ENCODE data around the gene BLOC1S5. TPM values are rescaled to one million over a fixed set of nuclear protein-coding genes. Genes with fewer than 3 reads are reported as not detected.

Gene BLOC1S5
- total and polyA plus RNA-seq, 2 of the 13 experiments (the other 11 are each of a cell fraction or from before 2014, with no cell fraction given), result 10.5 to 41.5 TPM

DNA sequence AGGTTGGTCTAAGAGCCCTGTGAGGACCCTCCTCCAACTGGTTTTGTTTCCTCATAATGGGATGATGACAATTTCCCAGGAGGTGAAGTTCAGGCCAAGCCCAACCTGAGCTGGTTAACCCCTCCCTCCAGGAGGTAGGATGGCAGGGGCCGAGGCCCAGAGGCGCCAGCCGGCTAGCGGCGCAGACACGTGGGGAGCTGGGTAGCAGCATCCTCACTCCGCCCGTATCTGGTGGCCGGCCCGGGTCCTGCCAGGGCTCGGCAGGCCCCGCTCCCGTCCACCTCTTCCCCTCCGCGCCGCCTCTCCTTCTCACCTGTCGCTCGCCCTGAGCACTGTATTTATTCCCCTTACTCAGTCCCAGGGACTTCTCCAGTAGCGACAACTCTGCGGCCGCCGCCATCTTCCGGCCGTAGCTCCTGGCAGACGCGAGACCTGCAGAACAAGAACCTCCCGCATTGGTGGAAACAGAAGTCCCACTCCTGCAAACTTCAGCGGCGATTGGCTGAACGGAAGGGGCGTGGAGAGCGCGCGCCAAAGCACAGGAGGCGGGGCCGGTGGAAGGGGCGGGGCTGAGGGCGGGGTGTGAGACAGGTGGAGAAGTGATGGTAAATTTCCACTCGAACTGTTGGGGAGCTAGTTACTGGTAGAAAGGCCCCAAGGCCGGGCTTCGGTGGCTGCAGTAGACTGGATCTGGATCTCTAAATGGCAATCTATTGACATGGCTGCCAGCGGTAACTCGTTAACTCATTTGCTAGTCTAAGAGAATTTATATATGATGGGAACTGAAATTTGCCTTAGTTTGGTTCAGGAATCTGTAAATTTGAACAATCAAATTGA lies 38.2 kb upstream of the BLOC1S5 start, which contains the start of gene EEF1E1 (continued):
- TF ChIP-seq, protein P1, sequence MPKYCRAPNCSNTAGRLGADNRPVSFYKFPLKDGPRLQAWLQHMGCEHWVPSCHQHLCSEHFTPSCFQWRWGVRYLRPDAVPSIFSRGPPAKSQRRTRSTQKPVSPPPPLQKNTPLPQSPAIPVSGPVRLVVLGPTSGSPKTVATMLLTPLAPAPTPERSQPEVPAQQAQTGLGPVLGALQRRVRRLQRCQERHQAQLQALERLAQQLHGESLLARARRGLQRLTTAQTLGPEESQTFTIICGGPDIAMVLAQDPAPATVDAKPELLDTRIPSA (CRISPR knock-in tag; IDR thresholded peaks at IDR 0.05; ENCODE audit: borderline replicate concordance), result 0 out of 2 replicates have a peak, but pooled peaks have one; percentile 31
- TF ChIP-seq ETV6 (CRISPR knock-in tag; conservative IDR thresholded peaks at IDR 0.05) (0 out of 2 replicates have a peak, but pooled peaks have one; percentile 50), CBX1 (IDR thresholded peaks at IDR 0.05; ENCODE audit: low read depth) (no peak), BCL6 (CRISPR knock-in tag; IDR thresholded peaks at IDR 0.05) (peak; percentile 70), NCOA2 (CRISPR knock-in tag; IDR thresholded peaks at IDR 0.05) (peak; percentile 57; the same call in 1 of the 2 replicates), FOSL1 (CRISPR knock-in tag; IDR thresholded peaks at IDR 0.05; ENCODE audit: borderline replicate concordance) (no peak), TOE1 (CRISPR knock-in tag; IDR thresholded peaks at IDR 0.05) (no peak), ZNF605 (CRISPR knock-in tag; IDR thresholded peaks at IDR 0.05) (peak; percentile 82; the same call in 1 of the 2 replicates), FOXA1 (IDR thresholded peaks at IDR 0.05) (no peak), FOXA1 (CRISPR knock-in tag; IDR thresholded peaks at IDR 0.05) (0 out of 2 replicates have a peak, but pooled peaks have one; percentile 14), NFE2L1 (CRISPR knock-in tag; IDR thresholded peaks at IDR 0.05; ENCODE audit: borderline replicate concordance) (no peak), ZBTB3 (CRISPR knock-in tag; IDR thresholded peaks at IDR 0.05; ENCODE audit: borderline replicate concordance, low read depth) (0 out of 2 replicates have a peak, but pooled peaks have one; percentile 8), ZNF232 (CRISPR knock-in tag; IDR thresholded peaks at IDR 0.05; ENCODE audit: borderline replicate concordance) (peak; percentile 20; the same call in 1 of the 2 replicates), ARNT (IDR thresholded peaks at IDR 0.05) (no peak), ZSCAN20 (CRISPR knock-in tag; IDR thresholded peaks at IDR 0.05; ENCODE audit: borderline replicate concordance) (no peak), ZNF691 (CRISPR knock-in tag; IDR thresholded peaks at IDR 0.05; ENCODE audit: borderline replicate concordance, low read depth) (peak; percentile 54; the same call in 1 of the 2 replicates), ZNF30 (CRISPR knock-in tag; IDR thresholded peaks at IDR 0.05) (no peak), ZNF570 (CRISPR knock-in tag; IDR thresholded peaks at IDR 0.05; ENCODE audit: borderline replicate concordance) (no peak), ZNF333 (CRISPR knock-in tag; IDR thresholded peaks at IDR 0.05; ENCODE audit: borderline replicate concordance) (0 out of 2 replicates have a peak, but pooled peaks have one; percentile 45), ZNF207 (IDR thresholded peaks at IDR 0.05; ENCODE audit: borderline replicate concordance) (no peak), ZFP36L1 (CRISPR knock-in tag; IDR thresholded peaks at IDR 0.05) (no peak)
- TF ChIP-seq, protein P2, sequence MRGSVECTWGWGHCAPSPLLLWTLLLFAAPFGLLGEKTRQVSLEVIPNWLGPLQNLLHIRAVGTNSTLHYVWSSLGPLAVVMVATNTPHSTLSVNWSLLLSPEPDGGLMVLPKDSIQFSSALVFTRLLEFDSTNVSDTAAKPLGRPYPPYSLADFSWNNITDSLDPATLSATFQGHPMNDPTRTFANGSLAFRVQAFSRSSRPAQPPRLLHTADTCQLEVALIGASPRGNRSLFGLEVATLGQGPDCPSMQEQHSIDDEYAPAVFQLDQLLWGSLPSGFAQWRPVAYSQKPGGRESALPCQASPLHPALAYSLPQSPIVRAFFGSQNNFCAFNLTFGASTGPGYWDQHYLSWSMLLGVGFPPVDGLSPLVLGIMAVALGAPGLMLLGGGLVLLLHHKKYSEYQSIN (CRISPR knock-in tag; IDR thresholded peaks at IDR 0.05; ENCODE audit: borderline replicate concordance), result no peak
- TF ChIP-seq, protein P3, sequence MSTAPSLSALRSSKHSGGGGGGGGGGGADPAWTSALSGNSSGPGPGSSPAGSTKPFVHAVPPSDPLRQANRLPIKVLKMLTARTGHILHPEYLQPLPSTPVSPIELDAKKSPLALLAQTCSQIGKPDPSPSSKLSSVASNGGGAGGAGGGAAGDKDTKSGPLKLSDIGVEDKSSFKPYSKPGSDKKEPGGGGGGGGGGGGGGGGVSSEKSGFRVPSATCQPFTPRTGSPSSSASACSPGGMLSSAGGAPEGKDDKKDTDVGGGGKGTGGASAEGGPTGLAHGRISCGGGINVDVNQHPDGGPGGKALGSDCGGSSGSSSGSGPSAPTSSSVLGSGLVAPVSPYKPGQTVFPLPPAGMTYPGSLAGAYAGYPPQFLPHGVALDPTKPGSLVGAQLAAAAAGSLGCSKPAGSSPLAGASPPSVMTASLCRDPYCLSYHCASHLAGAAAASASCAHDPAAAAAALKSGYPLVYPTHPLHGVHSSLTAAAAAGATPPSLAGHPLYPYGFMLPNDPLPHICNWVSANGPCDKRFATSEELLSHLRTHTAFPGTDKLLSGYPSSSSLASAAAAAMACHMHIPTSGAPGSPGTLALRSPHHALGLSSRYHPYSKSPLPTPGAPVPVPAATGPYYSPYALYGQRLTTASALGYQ (CRISPR knock-in tag; IDR thresholded peaks at IDR 0.05), result no peak
- TF ChIP-seq, protein P4, sequence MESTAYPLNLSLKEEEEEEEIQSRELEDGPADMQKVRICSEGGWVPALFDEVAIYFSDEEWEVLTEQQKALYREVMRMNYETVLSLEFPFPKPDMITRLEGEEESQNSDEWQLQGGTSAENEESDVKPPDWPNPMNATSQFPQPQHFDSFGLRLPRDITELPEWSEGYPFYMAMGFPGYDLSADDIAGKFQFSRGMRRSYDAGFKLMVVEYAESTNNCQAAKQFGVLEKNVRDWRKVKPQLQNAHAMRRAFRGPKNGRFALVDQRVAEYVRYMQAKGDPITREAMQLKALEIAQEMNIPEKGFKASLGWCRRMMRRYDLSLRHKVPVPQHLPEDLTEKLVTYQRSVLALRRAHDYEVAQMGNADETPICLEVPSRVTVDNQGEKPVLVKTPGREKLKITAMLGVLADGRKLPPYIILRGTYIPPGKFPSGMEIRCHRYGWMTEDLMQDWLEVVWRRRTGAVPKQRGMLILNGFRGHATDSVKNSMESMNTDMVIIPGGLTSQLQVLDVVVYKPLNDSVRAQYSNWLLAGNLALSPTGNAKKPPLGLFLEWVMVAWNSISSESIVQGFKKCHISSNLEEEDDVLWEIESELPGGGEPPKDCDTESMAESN (CRISPR knock-in tag; conservative IDR thresholded peaks at IDR 0.05), result peak; percentile 55; the same call in 1 of the 2 replicates
